Fibroblast of upper back skin (primary cell): Measurements from ENCODE around the gene SOBP.

Experiments
- DNase-seq: peaks from one replicate; pipeline ENCODE4 v3.0.0-alpha.2; 2013

The SOBP gene

DNA sequence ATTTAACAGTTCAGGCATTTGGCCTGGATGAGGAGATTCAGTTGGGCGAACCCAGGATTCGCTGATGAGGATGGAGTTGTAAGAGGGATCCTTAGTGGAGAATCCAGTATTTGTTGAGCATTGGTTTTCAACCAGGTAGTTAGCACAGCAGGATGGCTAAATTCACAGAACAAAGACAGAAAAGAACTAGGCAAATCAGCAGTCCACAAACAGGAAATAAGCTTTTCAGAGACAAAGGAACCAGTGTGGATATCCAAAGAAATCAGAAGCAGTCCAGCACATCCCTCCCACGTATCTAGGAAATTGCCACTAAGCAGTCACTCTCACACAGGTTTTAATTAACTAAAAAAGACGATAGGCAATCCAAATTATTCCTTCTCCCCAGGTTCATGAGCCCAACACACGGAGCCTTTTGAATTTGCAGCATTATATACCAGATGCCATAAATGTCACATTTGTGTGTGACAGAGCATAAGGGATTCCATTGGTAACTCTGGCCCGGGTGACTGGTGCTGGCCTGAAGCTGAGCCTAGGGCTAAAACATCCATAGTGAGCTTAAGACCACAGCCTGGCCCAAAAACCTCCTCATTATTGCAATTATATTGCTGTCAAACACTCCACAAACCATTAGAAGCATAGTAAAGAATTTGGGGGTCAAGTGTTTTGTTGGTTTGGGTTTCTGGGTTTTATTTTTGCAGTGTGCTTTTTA lies 131.5 kb downstream of the SOBP start:
- DNase-seq = no peak

DNA sequence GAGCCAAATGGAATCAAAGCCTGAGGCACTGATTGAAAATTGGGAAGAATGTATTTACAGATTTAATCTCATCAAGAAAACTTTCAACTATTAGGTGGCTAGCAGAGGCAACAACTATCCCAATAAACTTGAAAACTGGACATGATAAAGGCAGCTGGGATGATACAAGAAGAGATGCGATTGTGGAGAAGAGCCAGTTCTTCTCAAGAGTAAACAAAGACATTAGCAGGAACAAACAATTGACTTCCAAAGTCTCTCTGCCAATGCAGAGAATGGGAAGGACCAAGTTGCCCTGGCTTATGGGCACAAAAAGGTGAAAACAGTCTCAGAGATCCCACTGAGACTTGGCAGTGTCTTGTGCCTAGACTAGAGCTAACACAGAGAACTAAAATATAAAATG lies 132.4 kb downstream of the SOBP start:
- no peak for DNase-seq

DNA sequence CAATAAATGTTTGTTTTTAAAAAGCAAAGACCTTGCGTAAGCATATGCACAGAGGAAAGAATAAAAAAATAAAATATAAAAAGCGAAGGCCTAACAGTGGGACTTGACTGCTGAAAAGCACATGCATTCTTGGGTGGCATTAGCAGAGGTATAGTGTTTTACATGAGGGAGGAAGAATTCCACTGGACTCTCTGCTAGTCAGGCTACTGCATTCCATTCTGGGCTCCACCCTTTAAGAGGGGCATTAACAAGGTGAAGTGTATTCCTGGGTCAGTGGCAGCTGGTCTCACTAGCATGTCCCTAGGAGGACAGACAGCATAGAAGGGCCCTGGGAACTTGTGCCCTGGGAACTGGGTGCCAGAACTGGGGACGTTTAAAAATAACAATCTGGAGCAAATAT lies 134.1 kb downstream of the SOBP start:
- no peak for DNase-seq

DNA sequence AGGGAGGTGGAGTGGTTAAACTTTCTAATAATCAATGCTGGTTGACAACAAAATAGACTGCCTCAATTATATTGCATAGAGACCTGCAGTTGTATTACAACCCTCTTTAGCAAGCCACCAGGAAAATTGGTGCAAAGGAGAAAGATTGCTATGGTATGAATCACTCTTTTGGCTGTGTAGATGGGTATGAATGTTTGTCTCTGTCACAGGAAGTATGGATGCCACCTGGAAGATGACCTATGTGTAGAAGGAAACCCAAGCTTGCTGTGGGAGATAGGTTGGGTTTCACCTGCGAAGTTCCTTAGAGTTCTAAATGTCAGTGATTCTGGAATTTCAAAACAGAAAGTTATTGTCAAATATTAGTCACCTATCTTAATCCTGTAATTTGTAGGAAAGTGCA lies 134.6 kb downstream of the SOBP start:
- DNase-seq = peak; percentile 23

DNA sequence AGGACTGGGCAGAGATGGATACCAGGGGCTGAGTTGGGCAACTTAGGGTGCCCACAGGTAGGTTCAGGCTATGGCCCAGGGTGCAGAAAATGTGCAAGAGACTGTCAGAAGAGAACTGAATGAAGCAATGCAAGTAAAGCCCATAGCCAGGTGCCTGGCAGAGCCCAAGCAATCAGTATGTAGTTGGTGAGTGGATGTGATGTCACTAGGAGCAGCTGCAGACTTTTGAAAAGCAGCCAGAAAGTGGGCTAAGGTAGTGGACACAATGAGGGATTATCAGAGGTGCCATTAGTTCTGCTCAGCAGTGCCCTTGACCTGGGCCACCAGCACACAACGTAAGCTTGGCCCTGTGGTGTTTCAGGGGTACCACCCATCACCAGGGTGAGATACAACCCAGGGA lies 135.3 kb downstream of the SOBP start:
- no peak for DNase-seq

DNA sequence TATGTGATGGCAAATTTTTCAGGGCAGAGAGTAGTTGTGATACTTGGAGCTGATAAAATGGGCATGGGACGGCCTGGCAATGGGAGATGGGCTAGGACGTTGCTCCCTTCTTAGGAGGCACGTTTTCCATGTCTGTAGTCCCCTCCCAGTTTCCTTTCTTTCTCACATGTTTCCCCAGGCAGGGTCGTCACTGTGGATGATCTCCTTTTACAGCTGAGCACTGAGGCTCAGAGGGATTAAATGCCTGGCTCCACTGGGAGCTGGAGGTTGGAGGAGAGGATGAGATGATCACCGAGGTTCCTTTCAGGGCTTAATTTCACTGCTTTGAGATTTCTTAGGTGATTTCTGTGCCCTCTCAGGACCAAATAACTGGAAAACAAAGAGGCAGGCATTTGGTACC lies 136.7 kb downstream of the SOBP start:
- no peak for DNase-seq

DNA sequence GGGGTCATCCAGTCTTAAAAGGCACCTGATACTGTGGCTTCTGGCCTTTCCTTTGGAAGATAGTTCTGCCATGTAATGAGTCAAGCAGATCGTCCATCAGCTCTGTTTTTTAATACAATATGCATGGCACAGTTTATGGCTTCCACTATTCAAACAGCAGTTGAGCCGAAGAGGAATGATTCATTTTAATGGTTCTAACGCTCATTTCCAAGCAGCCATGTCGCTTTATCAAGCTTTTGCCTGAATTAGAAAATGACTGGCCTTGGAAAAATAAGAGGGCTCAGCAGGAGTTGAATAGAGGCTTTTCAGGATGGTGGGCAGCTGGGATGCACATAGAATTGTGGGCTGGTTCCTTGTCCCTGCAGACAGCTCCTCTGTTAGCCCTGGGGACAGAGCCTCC lies 138.1 kb downstream of the SOBP start:
- DNase-seq = no peak

DNA sequence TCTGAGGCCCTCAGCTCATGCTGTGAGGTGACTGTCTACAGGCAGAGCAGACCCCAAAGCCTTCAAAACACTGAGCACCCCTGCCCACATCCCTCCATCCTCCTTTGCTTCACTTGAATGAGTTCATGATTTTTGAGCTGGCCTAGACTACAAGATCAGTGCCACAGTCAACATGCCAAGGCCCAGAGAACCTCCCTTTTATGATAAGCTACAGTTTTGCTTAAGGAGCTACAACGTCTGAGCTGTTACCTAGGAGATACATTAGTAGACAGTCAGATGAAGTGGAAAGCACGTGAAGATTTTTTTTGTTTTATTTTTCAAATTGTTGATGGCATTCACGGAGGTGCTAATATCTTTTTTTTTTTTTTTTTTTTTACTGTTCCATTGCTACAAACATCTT lies 139.0 kb downstream of the SOBP start:
- DNase-seq = no peak

DNA sequence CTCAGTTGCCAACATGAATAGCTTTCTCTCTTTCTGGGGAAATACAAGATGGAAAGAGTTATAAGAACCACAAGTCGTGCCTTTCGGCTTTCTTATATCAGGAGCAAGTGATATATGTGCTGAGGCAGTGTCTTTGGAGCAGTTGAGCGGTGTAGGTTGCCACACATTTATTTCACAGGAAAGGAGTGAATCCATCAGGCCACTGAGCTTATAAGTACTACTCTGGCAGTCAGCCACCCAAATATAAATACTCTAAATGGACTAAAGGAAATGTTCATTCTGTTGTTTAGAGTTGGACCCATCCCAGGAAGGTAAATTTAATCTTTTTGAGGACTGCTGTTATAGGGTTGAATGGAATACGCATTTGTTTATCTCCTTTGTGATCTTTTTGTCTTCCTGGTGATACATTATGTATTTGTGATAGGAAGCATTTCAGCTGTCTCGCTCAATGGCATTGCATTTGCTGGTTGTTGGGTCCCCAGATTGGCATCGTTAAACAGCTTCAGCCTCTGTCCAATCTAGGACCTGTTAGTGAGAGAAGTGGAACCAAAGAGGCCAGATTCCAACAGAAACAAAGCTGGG lies 139.7 kb downstream of the SOBP start:
- DNase-seq = no peak

DNA sequence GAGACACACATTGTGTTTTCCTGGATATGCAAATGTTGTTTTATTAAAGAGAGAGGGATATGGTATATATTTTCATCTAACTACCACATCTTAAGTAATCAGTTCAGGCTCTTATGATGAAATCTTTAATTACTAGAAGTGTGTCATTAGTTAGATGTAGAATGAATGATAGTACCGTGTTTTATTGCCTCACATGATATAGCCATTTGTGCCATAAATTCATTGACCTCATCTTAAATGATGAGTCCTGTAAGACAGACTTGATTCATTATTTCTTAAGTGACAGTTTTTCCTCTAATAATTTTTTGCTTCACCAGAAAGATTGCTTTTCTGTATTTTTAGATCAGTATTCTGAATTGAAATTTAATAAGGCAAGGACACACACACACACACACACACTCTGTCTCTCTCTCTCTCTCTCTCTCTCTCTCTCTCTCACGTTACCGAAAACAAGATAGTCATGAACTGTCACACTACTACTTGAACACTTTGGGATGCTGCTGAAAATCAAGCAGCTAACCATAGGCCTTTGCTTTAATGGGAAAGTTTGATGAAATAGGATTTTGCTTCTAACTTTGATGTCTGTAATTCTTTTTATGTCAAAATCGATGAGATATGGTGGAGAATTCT lies 140.5 kb downstream of the SOBP start:
- no peak for DNase-seq

DNA sequence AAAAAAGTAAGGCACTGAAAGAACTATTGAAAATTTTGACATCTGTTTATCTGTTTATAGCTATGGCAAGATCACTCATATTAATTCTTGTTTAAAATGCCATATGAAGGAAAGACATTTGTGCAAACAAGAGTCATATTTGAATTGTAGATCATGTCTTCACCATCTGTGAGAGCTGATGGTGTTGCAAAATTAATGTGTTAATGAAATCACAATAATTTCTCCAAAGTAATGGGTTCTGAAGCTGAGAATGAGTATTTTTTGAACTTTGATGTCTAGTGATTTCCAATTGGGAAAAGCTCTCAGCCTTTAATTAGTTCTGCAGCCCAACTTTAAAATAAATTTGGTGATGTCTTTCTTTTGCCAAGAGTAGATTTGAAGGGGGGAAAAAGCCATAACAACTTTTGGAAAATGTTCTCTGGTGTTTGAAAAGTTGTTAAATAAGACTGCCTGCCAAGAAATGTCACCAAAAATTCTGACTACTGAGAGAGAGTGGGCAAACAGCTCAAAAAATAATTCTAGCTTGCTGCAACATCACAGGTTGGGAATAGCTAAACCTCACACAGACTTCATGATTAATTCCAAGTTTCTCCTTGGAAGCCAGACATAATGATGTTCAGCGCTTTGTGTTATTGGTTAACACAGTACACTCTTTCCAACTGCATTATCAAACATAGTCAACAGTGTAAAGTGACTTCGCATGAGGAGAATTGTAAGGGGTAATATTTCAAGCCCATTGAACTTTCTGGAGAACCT lies 142.6 kb downstream of the SOBP start:
- DNase-seq = no peak

DNA sequence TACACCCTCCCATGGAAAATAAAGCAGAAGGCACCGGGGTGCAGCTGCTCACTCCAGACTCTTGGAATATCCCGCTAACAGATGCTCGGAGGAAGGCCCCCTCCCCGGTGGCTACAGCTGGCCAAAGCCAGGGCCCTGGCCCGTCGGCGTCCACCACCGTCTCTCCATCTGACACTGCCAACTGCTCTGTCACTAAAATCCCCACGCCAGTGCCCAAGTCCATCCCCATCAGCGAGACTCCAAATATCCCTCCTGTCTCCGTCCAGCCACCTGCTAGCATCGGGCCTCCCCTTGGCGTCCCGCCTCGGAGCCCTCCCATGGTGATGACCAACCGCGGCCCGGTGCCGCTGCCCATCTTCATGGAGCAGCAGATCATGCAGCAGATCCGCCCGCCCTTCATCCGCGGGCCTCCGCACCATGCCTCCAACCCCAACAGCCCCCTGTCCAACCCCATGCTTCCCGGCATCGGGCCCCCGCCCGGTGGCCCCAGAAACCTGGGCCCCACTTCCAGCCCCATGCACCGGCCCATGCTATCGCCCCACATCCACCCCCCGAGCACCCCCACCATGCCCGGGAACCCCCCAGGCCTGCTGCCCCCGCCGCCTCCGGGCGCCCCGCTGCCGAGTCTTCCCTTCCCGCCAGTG lies 143.9 kb downstream of the SOBP start:
- DNase-seq = no peak

DNA sequence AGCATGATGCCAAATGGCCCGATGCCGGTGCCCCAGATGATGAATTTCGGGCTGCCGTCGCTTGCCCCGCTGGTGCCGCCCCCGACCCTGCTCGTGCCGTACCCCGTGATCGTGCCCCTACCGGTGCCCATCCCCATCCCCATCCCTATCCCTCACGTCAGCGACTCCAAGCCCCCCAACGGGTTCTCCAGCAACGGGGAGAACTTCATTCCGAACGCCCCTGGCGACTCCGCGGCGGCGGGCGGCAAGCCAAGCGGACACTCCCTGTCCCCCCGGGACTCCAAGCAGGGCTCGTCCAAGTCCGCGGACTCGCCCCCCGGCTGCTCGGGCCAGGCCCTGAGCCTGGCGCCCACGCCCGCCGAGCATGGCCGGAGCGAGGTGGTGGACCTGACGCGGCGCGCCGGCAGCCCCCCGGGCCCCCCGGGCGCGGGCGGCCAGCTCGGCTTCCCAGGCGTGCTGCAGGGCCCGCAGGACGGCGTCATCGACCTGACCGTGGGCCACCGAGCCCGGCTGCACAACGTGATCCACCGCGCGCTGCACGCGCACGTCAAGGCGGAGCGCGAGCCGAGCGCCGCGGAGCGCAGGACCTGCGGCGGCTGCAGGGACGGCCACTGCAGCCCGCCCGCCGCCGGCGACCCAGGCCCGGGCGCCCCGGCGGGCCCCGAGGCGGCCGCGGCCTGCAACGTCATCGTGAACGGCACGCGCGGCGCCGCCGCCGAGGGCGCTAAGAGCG lies 144.6 kb downstream of the SOBP start:
- no peak for DNase-seq

DNA sequence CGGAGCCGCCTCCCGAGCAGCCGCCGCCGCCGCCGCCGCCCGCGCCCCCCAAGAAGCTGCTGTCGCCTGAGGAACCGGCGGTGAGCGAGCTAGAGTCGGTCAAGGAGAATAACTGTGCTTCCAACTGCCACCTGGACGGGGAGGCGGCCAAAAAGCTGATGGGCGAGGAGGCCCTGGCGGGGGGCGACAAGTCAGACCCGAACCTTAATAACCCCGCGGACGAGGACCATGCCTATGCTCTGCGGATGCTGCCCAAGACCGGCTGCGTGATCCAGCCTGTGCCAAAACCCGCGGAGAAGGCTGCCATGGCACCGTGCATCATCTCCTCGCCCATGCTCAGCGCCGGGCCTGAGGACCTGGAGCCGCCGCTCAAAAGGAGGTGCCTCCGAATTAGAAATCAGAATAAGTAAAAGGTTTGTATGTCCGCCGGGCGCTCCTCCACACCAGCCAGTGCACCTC lies 145.2 kb downstream of the SOBP start:
- DNase-seq = no peak

DNA sequence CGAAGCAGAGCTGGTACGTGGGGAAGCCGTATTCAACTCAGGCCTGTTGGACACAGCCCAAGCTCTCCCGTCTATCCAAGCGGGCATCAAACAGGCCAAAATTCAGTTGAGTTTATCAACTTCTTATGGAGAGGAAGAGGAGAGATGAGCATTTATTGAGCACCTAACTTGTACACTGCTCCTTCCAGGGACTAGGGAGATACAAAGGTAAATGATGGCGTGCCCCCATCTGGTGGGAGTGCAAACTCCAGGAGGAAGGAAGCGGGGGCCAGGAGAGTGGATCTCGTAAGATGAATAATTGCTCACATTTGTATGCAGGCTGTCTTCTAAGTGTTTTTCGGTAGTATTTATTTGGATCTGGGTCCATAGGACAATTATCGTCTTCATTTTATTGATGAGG lies 146.6 kb downstream of the SOBP start:
- no peak for DNase-seq

DNA sequence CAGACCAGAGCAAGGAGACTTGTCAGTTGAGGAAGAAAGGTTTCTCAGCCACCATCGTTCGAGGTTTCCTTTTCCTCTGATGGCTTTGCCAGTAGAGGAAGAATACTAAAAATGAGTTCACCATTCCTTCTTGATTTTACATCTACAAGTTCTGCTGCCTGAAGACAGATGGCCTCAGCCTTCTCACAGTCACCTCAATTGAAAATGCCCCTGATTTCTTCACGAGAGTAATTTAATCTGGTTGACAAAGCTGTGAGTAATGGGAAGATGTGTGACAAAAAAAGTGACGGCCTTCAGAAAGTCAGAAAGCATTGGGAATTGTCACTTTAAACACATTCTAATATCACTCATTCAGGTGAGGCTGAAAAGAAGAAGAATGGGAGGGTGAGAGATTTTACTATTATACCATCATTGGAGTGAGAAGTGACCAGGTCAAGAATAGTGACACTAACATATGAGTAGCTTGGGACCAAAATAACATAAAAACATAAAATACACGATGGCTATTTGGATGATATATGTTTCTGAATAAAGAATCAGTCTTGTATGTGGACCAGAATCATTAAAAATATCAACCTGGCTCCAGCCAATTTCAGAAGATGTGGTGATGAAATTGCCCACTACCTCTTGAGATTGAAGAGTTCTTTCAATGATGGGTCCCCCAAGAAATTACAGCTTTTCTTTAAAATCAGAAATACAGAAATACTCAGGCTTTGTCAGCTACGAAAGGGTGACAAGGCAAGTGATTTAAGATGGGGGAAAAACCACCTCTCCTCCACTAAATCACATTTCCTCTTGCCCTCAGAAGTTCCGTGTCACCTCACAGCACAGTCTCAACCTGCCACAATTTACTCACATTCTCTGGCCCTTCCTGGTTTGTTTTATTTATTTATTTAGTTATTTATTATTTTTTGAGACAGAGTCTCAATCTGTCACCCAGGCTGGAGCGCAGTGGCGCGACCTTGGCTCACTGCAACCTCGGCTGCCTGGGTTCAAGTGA lies 147.7 kb downstream of the SOBP start:
- DNase-seq = no peak

DNA sequence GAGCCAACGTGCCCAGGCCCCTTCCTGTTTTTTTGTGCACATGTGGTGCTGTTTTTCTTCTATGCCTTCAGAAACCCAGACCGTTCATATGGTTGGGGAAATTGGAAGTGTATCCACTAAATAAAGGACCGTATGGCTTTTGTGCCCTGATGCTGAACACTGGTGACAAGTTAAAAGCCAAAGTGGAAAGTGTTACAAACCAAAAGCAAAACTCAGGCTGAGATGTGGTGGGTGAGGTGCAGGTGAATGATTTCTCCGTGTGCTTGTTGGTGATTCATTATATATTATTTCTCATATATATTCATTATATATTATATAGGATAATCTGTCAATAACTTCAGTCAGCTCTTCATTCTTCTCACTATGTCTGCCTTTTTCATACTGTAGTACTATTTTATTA lies 148.6 kb downstream of the SOBP start:
- no peak for DNase-seq

DNA sequence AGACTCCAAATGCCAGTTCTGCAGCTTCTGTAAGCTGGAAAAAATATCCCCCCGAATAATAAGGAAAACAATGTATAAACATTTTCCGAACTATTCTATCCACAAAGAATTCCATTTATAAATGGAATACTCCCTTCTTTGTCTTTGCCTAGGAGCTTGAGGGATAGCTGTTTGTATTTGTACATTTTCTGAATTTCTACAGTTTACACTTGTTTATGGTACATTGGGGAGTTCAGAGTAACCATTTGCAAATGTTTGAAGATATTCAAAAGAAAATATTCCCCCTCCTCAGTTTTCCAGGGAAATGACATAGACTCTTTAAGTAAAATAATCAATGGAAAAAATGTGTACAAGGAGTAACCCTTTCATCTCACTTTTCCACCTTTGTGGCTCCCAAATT lies 149.6 kb downstream of the SOBP start:
- DNase-seq = no peak

DNA sequence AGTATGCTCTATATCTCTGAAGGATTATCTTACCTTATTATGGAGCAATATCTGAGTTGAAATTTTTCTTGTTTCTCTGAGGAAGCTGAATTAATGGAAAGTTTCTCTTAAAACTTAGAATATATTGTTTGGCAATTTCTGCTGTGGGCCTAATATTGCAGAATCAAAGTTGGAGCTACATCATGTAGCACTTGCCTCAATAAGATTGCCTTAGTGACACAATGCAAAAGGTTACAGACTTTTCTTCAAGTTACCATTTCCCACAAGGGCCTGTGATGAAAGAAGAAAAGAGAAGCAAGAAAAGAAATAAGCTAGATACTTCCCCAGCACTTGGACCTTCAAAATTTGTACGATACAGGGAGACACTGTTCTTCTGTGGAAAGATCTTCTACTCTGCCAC lies 151.2 kb downstream of the SOBP start:
- DNase-seq = no peak

DNA sequence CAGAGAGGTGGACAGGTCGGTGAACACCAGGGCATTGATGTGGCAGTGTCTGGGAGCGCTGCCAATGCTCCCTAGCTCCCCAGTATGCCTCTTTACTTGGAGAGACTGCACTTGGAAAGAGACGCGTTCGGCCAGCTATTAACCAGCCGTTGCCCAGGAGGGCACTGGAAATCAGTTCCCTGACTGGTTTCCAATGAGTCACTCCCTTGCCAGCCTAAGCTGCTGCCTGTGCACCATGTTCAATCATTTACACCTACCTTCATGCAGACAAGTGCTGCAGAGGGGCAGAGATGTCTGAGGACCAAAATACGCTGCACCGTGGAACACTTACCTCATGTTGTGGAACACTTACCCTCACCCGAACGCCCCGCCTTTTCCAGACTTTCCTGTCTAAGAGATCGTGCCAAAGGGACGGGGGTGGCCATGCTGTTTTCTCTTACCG lies 151.6 kb downstream of the SOBP start:
- no peak for DNase-seq
